Measurements from ENCODE around the gene SIGLEC6. TPM values are rescaled to one million over a fixed set of nuclear protein-coding genes. Genes with fewer than 3 reads are reported as not detected.
"Not testable (repeated sequence)": the region's sequence is repeated elsewhere in the genome, so short reads cannot be mapped to it uniquely, and the experiment has no call there.

SIGLEC6 gene
- total RNA-seq, 2 donors from 2014 or later: not detected

DNA sequence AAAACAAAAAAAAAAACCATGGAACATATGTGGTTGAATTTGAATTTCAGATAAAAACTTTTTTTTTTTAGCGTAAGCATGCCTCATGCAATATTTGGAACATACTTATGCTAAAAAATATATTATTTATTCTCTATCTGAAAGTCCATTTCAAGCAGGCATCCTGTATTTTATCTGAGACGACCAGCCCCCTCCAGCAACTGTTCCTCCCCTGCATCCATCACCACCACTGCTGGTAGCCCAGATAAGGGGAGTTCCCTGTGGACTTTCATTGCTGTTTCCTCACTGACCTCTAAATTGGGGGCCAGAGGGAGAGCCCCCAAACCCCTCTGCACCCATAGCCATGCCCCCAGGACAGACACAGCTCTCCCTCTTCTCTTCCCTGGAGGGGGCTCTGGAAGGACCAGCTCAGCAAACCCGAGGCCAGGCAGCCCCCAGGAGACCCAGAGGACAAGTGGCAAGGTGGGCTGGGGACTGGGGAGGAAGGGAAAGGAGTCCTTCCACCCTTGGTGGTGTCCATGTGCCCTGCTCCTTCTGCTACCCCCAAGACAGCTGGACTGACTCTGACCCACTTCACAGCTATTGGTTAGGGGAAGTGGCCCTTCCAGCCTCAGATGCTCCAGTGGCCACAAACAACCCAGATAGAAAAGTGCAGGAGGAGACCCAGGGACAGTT is 23.3 kb downstream of the SIGLEC6 start:
- Mint-ChIP-seq H3K36me3 (ENCODE audit: low read depth) (no peaks in the 10 kb centered on the region), H3K9me3 (peaks cover 8% of the 10 kb centered on the region), H3K27me3 (peaks cover 13% of the 10 kb centered on the region), H3K4me3 (no peak overlapping the region), H3K4me1 (peaks cover 5% of the 10 kb centered on the region), H3K27ac (no peak overlapping the region)
- no peak for ATAC-seq (replicated peaks)

DNA sequence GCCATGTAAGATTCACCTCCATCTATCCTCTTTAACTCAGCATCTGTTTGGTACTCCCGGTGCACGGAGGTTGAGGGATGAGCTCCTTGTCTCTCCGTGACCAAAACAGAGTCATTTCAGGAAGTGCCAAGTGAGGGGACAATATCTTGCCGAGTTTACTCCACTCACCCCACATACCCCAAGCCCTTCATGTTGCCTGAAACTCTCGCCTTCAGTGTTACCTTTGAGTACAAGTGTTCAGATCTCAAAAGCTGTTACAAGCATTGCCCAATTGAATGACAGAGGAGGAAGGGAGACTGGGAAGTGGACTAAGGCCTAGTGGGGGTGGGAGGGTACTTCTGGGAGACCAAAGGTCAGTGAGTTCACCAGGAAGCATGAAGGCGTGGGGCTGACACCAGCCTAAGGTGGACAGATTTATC is 23.8 kb downstream of the SIGLEC6 start:
- Mint-ChIP-seq H3K27me3 (peaks cover 13% of the 10 kb centered on the region), H3K9me3 (peaks cover 8% of the 10 kb centered on the region), H3K4me3 (no peak overlapping the region), H3K4me1 (peaks cover 5% of the 10 kb centered on the region), H3K27ac (no peak overlapping the region), H3K36me3 (ENCODE audit: low read depth) (no peaks in the 10 kb centered on the region)
- no peak for ATAC-seq (replicated peaks)

DNA sequence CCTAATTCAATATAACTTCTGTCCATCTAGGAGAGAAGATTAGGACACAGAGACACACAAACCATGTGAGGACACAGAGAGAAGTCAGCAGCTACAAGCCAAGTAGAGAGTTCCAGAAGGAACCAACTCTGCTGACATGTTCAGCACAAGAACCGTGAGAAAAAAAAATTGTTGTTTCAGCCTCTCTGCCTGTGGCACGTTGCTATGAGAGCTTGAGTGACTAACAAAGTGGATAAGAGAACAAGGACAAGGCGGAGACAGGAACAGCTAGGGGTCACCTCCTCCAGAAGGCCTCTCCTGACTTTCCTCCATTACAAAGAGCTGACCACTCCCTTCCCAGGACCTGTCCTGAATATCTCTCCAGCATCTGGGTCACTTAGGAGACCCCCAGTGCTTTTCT is 24.3 kb downstream of the SIGLEC6 start:
- Mint-ChIP-seq H3K4me3 (no peak overlapping the region), H3K4me1 (peaks cover 5% of the 10 kb centered on the region), H3K27me3 (peaks cover 13% of the 10 kb centered on the region), H3K9me3 (peaks cover 8% of the 10 kb centered on the region), H3K27ac (no peak overlapping the region), H3K36me3 (ENCODE audit: low read depth) (no peaks in the 10 kb centered on the region)
- no peak for ATAC-seq (replicated peaks)

DNA sequence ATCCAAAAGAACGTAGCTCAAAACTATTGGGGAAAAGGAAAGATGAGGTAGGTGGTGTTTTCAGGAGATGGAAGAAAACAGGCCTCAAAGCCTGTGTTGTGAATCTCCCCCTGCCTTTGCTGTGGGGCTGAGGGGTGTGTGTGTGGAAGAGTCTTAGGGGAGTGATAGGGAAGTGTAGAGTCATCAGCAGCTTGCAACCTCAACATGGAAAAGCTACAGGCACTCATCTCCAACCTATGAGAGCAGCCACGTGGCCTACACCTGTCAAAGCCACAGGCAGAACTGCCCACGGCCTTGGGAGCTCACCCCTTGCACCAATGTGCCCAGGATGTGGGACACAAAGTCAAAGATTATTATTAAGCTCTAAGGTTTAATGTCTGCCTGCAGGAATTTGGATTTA is 25.6 kb downstream of the SIGLEC6 start:
- Mint-ChIP-seq H3K4me1 (peaks cover 2% of the 10 kb centered on the region), H3K36me3 (ENCODE audit: low read depth) (no peaks in the 10 kb centered on the region), H3K9me3 (peaks cover 8% of the 10 kb centered on the region), H3K27me3 (peaks cover 11% of the 10 kb centered on the region), H3K27ac (no peak overlapping the region), H3K4me3 (no peak overlapping the region)
- no peak for ATAC-seq (replicated peaks)

DNA sequence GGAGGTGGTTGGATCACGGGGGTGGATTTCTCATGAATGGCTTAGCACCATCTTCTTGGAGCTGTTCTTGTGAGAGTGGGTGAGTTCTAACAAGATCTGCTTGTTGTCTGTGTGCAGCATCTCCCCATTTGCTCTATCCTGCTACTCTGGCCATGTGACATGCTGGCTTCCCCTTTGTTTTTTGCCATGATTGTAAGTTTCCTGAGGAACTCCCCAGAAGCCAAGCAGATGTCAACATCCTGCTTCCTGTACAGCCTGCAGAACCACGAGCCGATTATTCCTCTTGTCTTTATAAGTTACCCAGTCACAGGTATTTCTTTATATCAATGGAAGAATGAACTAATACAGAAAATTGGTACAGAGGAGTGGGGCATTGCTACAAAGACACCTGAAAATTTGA is 27.6 kb downstream of the SIGLEC6 start:
- no peak overlapping the region for H3K4me3 Mint-ChIP-seq
- peaks cover 8% of the 10 kb centered on the region for H3K9me3 Mint-ChIP-seq
- H3K4me1 Mint-ChIP-seq: no peaks in the 10 kb centered on the region
- ATAC-seq (replicated peaks): no peak
- no peaks in the 10 kb centered on the region for H3K36me3 Mint-ChIP-seq (ENCODE audit: low read depth)
- H3K27me3 Mint-ChIP-seq: peaks cover 4% of the 10 kb centered on the region
- H3K27ac Mint-ChIP-seq: no peak overlapping the region

DNA sequence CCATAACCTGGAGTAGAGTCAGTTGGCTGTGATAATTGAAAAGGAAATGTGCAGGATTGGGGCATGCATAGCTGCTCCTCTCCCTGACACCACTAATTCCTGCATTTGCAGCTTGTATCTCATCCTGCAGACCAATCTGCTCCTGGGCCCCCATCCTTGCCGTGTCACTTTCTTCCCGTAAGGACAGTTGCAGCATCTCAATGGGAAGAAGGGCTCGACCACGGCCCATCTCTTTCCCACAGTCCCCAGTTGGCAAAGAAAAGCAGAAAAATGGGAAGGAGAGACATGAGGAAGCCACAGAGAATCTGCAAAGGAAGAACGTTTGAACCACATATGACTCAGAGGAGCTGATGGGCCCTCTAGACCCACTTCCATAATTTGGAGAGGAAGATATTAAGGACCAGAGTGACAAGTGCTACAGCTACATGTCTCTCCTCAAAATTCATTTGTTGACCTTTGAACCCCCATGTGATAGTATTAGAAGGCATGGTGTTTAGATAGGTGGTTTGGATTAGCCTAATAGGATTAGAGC is 28.1 kb downstream of the SIGLEC6 start:
- no peak overlapping the region for H3K4me3 Mint-ChIP-seq
- no peak overlapping the region for H3K27ac Mint-ChIP-seq
- H3K9me3 Mint-ChIP-seq: peaks cover 8% of the 10 kb centered on the region
- no peaks in the 10 kb centered on the region for H3K4me1 Mint-ChIP-seq
- peaks cover 4% of the 10 kb centered on the region for H3K27me3 Mint-ChIP-seq
- no peaks in the 10 kb centered on the region for H3K36me3 Mint-ChIP-seq (ENCODE audit: low read depth)
- ATAC-seq (replicated peaks): no peak

DNA sequence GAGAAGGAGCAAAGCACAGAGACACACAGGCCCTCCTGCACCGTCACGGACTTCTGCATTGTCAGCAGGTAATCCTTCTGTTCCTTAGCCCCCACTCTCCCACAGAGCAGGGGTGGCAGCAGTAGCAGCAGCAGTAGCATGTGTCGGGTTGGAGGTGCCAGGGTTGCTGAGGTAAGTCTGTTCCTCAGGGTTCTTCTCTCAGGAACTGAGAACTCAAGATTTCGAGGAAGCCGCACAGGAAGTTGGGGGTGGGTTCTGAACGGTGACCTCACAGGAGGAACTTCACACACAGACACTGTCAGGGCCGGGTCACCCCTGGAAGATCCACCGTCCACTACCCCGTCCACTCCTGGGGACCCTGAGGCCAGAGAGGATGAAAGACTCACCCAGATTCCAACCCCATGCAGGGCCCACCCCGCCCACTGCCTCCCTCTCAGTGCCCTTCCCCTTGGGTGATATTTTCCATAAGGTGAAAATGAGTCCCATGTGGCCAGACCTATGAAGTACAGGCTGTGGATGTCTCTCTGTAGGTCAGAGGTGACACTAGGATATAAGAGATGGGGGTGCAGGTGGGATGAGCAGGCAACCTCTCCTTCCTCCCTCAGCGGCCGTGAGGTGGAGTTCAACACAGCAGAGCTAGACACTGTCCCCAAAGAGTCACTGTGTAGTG is 29.7 kb downstream of the SIGLEC6 start, which contains the start of gene SIGLEC12:
Gene SIGLEC12 (minus strand): TSS at position 207 of the 670 bp plus-strand sequence. CDS start 67 bp downstream, at position 140.
- Mint-ChIP-seq H3K36me3 (ENCODE audit: low read depth) (no peaks in the 10 kb centered on the region), H3K4me1 (no peaks in the 10 kb centered on the region), H3K27me3 (peaks cover 7% of the 10 kb centered on the region), H3K9me3 (peaks cover 8% of the 10 kb centered on the region), H3K27ac (peak within 1 kb of the TSS; percentile 56), H3K4me3 (peak within 1 kb of the TSS; percentile 61)
- peak; percentile 86 for ATAC-seq (replicated peaks)

DNA sequence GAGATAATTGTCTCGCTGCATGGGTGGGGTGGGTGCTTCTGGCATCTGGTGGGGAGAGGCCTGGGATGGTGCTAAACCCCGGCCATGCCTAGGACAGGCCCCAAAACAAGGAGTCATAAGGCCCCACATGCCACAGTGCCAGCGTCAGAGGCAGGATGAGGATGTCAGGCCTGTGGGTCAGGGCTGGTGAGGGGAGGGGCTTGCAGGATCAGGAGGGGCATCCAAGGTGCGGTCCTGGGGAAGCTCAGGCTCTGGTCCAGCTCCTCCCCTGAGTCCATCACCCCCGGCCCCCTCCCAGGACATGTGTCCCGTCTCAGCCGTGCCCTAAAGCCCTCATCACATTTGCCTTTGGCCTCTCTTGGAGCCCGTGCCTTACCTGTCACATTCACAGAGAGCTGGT is 30.5 kb downstream of the SIGLEC6 start:
- H3K27ac Mint-ChIP-seq: peak overlapping the region; percentile 56

DNA sequence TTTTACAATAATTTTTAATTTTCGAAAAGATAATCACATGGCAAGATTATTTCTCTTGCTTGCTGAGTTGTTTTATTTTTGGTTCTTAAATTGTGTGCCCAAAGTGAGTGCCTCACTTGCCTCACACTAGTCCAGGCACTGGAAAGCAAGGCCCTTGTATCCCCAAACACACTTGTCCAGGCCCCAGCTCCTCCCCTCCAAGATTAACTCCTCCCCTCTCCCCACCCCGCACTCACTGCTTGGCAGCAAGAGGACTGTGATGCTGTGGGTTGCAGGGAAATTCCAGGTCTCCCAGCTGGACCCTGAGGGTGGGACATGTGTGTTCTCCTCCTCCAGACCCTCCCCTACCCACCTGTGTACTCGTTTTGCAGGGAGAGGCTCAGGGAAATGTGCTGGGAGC is 33.8 kb downstream of the SIGLEC6 start:
- H3K4me3 Mint-ChIP-seq: no peak overlapping the region
- no peaks in the 10 kb centered on the region for H3K9me3 Mint-ChIP-seq
- no peak for ATAC-seq (replicated peaks)
- no peaks in the 10 kb centered on the region for H3K4me1 Mint-ChIP-seq
- no peak overlapping the region for H3K27ac Mint-ChIP-seq
- peaks cover 25% of the 10 kb centered on the region for H3K27me3 Mint-ChIP-seq
- H3K36me3 Mint-ChIP-seq (ENCODE audit: low read depth): no peaks in the 10 kb centered on the region

More for the DNA sequence above, 30.5 kb downstream of the SIGLEC6 start:
- H3K27me3 Mint-ChIP-seq; H3K9me3 Mint-ChIP-seq; ATAC-seq (replicated peaks); H3K36me3 Mint-ChIP-seq (ENCODE audit: low read depth); H3K4me1 Mint-ChIP-seq: not testable (repeated sequence)
- H3K4me3 Mint-ChIP-seq: peak overlapping the region; percentile 61

DNA sequence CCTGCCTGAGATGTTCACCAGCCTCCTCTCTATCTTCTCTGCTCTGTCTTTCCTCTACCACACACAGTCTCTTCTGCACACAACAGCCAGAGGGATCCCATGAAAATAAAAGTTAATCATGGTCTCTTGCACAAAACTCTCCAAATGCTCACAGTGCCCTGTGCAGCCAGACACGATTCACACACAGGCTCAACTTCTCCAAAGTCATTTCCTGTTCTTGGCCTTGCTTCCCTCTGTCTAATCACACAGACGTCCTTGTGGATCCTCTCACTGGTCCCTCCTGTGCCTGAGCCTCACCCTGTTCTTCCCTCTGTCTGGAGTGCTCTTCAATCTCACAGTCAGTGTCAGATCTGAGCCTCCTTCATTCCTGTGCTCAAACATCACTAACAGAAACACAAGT is 37.7 kb downstream of the SIGLEC6 start:
- H3K27ac Mint-ChIP-seq: no peak overlapping the region
- no peak overlapping the region for H3K4me3 Mint-ChIP-seq
- no peaks in the 10 kb centered on the region for H3K9me3 Mint-ChIP-seq
- no peak for ATAC-seq (replicated peaks)
- H3K27me3 Mint-ChIP-seq: peaks cover 27% of the 10 kb centered on the region
- H3K36me3 Mint-ChIP-seq (ENCODE audit: low read depth): no peaks in the 10 kb centered on the region
- peaks cover 6% of the 10 kb centered on the region for H3K4me1 Mint-ChIP-seq

DNA sequence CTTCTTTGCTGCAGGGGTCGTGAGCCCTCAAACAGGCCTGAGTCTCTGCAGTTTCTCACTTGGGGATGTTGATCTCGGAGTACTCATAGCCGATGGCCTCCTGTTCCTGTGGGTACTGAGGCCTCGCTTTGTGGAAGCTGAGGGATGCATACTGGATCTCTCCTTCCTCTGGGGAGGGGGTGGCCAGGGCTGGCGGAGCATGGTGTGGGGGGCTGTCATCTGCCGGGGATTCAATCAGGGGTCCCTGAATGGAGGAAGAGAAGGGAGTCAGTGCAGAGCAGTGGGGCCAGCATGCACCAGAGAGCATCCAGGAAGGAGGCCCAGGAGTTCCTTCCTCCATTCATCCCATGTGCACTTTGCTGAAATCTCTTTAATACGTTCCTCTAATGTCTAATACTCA is 39.9 kb downstream of the SIGLEC6 start:
- no peak for ATAC-seq (replicated peaks)
- Mint-ChIP-seq H3K4me1 (peaks cover 7% of the 10 kb centered on the region), H3K9me3 (no peaks in the 10 kb centered on the region), H3K27ac (no peak overlapping the region), H3K4me3 (no peak overlapping the region), H3K27me3 (peaks cover 21% of the 10 kb centered on the region), H3K36me3 (ENCODE audit: low read depth) (no peaks in the 10 kb centered on the region)

DNA sequence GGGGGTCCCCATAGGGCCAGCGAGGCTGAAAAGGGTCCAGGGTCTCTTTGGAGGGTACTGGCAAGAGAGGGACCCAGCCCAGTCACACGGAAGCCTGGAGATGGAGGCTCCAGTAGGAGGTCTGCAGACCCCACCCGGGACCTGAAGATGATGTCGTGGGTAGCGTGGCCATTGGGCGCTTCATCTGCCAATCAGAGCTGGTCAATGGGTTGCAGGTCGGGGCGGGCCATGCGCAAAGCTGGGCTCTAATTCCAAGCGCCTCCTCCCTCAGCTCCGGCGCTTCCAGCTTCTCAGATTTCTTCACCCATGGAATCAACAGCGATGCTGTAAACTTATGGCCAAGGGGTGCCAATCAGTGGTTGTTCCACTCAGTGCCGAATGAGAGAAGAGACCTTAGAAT is 40.8 kb downstream of the SIGLEC6 start:
- H3K36me3 Mint-ChIP-seq (ENCODE audit: low read depth): no peaks in the 10 kb centered on the region
- ATAC-seq (replicated peaks): no peak
- H3K27ac Mint-ChIP-seq: no peak overlapping the region
- no peaks in the 10 kb centered on the region for H3K9me3 Mint-ChIP-seq
- peaks cover 7% of the 10 kb centered on the region for H3K4me1 Mint-ChIP-seq
- H3K27me3 Mint-ChIP-seq: peaks cover 22% of the 10 kb centered on the region
- no peak overlapping the region for H3K4me3 Mint-ChIP-seq

DNA sequence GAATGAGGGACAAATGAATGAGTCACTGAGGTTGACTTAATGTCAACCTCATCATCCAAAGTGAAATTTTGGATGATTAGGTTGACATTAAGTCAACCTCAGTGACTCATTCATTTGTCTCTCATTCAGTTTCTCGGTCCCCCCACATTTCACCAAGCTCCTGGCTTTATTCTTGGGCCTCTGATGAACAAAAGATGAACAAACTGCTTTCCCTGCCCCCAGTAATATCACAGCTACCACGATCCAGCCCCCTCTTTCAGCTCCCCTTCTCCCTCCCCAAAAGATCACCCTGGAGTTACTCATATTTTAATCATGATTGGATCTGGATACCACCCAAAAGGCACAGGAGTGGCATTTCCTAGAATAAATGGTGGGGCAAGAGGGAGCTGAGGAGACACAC is 42.4 kb downstream of the SIGLEC6 start:
- Mint-ChIP-seq H3K27me3 (peaks cover 28% of the 10 kb centered on the region), H3K9me3 (no peaks in the 10 kb centered on the region), H3K36me3 (ENCODE audit: low read depth) (no peaks in the 10 kb centered on the region), H3K4me3 (peak overlapping the region; percentile 17), H3K4me1 (peaks cover 7% of the 10 kb centered on the region), H3K27ac (peak overlapping the region; percentile 25)
- ATAC-seq (replicated peaks): peak; percentile 95

DNA sequence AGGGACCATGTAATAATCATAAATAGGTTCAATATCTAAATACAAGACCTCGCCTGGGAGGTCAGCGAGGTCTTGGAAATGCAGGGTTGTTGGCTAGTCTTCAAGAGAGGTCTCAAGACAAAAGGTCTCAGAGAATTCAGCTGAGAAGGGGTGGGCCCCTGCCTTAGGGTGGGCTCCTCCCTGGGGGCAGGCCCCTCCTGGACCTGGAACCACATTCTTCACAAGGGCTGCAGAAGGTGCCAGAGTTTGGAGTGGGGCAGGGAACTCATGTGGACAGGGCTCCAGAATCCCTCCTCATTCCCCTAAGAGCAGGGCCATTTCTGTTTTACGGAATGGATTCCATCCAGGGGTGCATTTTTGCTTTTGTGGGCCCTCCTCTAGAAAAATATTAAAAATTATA is 43.0 kb downstream of the SIGLEC6 start:
- Mint-ChIP-seq H3K4me1 (peaks cover 7% of the 10 kb centered on the region), H3K9me3 (no peaks in the 10 kb centered on the region), H3K27ac (no peak overlapping the region), H3K4me3 (peak overlapping the region; percentile 17), H3K36me3 (ENCODE audit: low read depth) (no peaks in the 10 kb centered on the region), H3K27me3 (peaks cover 24% of the 10 kb centered on the region)
- ATAC-seq (replicated peaks): no peak
